CD4-positive, CD25-positive, alpha-beta regulatory T cell (primary cell): ENCODE measurements around the gene INSRR. TPM values are rescaled to one million over a fixed set of nuclear protein-coding genes. Genes with fewer than 3 reads are reported as not detected.

Experiments used
- ATAC-seq, 2 donors: fragments of 150-1000 bp; cut with Tn5 transposase; one replicate each; pipeline ENCODE4 v1.10.0; 2021; ENCODE audit warnings: low read depth in 2 of 2, moderate number of reproducible peaks in 2 of 2, moderate library complexity in 1 of 2
- DNase-seq, 3 donors: peaks; one replicate each; pipeline versions ENCODE4 v3.0.0 to v3.0.0-alpha.2; 2012 to 2022; ENCODE audit warnings: mixed read lengths in 1 of 3
- H3K27ac ChIP-seq: one replicate; pipeline ENCODE4 v1.7.0; 2013; ENCODE audit warnings: mild to moderate bottlenecking, low read length; ENCODE audit not compliant: insufficient read depth, poor library complexity, severe bottlenecking
- H3K27me3 ChIP-seq: one replicate; pipeline ENCODE4 v1.7.0; 2013; ENCODE audit warnings: low read length; ENCODE audit not compliant: control insufficient read depth, insufficient read depth
- H3K36me3 ChIP-seq: one replicate; pipeline ENCODE4 v1.7.0; 2013; ENCODE audit warnings: mild to moderate bottlenecking, low read length, moderate library complexity; ENCODE audit not compliant: control insufficient read depth, insufficient read depth
- H3K4me1 ChIP-seq: 2 replicates; pipeline ENCODE4 v1.7.0; 2013; ENCODE audit warnings: mild to moderate bottlenecking, low read length; ENCODE audit not compliant: insufficient read depth, control insufficient read depth, poor library complexity, severe bottlenecking
- H3K4me3 ChIP-seq: one replicate; pipeline ENCODE4 v1.7.0; 2013; ENCODE audit warnings: low read depth, mild to moderate bottlenecking, low read length, moderate library complexity
- H3K9me3 ChIP-seq, 2 experiments: 1 replicate in 1 of 2; 2 replicates in 1 of 2; pipeline ENCODE4 v1.7.0; 2013; ENCODE audit warnings: low read length in 2 of 2, mild to moderate bottlenecking in 1 of 2, moderate library complexity in 1 of 2; ENCODE audit not compliant: control insufficient read depth in 2 of 2
- H3K27ac Mint-ChIP-seq, 3 donors: one replicate each; pipeline ENCODE4 v1.8.0; 2020 to 2022; ENCODE audit warnings: mild to moderate bottlenecking in 3 of 3, mixed read lengths in 3 of 3, moderate library complexity in 2 of 3
- H3K27me3 Mint-ChIP-seq: one replicate; pipeline ENCODE4 v1.8.0; 2022; ENCODE audit warnings: mild to moderate bottlenecking, mixed read lengths
- H3K36me3 Mint-ChIP-seq: one replicate; pipeline ENCODE4 v1.8.0; 2020; ENCODE audit warnings: mixed read lengths
- H3K4me1 Mint-ChIP-seq, 4 donors: one replicate each; pipeline ENCODE4 v1.8.0; 2020 to 2022; ENCODE audit warnings: mixed read lengths in 4 of 4, mild to moderate bottlenecking in 1 of 4
- H3K4me3 Mint-ChIP-seq, 4 donors: one replicate each; pipeline ENCODE4 v1.8.0; 2020 to 2022; ENCODE audit warnings: mild to moderate bottlenecking in 4 of 4, mixed read lengths in 4 of 4, moderate library complexity in 3 of 4
- H3K9me3 Mint-ChIP-seq, 7 donors: one replicate each; pipeline ENCODE4 v1.8.0; 2020 to 2022; ENCODE audit warnings: mixed read lengths in 7 of 7, mild to moderate bottlenecking in 3 of 7, moderate library complexity in 2 of 7
- polyA plus RNA-seq, 4 donors: library from polyadenylated mRNA; unstranded; fragments of 300-500 nt; fragmentation: Illumina TruSeq; gene quantifications; one replicate each; pipeline ENCODE4 v1.2.3, GENCODE V29; 2021
- total RNA-seq: library from RNA; stranded (reverse); gene quantifications from one replicate; pipeline ENCODE4 v1.2.3, GENCODE V29; 2022

Gene INSRR
- total and polyA plus RNA-seq, 5 donors from 2014 or later, result 0.07 TPM; not detected in 4

GRCh38 chr1:156840186-156840897 is 18.6 kb downstream of the INSRR start:
- peaks cover 7 to 38% (median 15%) of the 10 kb centered on the region in 4 donors for H3K4me1 Mint-ChIP-seq
- no peaks in the 10 kb centered on the region for H3K36me3 ChIP-seq
- peaks cover 19% of the 10 kb centered on the region for H3K27me3 Mint-ChIP-seq
- no peak for ATAC-seq
- no peaks in the 10 kb centered on the region for H3K9me3 Mint-ChIP-seq
- H3K27ac Mint-ChIP-seq, result no peak overlapping the region
- H3K4me1 ChIP-seq, result peaks cover 26% of the 10 kb centered on the region
- H3K27me3 ChIP-seq, result peaks cover 9% of the 10 kb centered on the region
- H3K9me3 ChIP-seq, result no peaks in the 10 kb centered on the region
- H3K27ac ChIP-seq, result no peak overlapping the region
- H3K36me3 Mint-ChIP-seq, result no peaks in the 10 kb centered on the region
- DNase-seq, result no peak
- H3K4me3 Mint-ChIP-seq, result no peak overlapping the region
- no peak overlapping the region for H3K4me3 ChIP-seq

DNA sequence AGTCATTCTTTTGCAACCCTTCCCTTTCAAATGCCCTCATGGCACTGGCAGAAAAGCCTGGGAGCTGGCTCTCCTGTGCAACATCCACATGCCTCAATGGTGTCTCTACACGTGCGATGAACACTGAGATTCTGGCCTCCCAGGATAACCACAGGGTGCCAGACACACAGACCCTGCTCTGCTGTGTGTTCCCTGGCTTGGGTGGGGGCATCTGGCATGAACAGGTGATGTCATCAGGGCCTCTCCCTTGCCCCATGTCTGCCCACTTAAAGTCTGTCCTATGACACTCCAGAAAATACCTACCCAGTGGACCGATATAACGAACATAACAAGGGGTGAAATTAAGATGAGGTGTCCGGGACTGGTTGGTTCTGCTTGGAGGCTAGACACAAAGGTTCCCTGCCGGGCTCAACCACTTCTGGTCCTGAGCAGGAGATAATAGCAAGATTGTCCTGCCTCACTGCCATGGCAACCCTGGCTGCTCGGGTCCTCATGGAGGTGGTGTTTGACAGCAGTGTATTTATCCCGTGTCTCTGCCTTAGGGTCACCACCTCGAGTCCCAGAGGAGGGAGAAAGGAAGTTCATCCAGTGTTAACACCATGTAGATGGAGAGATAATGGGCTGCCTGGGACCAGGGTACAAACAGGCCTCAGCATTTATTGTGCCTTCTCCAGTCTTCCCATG is 19.3 kb downstream of the INSRR start:
- no peaks in the 10 kb centered on the region for H3K36me3 Mint-ChIP-seq
- H3K27ac Mint-ChIP-seq, result no peak overlapping the region
- DNase-seq, result no peak
- H3K9me3 Mint-ChIP-seq, result no peaks in the 10 kb centered on the region
- no peaks in the 10 kb centered on the region for H3K9me3 ChIP-seq
- H3K4me3 Mint-ChIP-seq, result no peak overlapping the region
- H3K27me3 ChIP-seq, result peaks cover 8% of the 10 kb centered on the region
- H3K4me1 Mint-ChIP-seq, result peaks cover 7 to 39% (median 15%) of the 10 kb centered on the region in 4 donors
- no peak overlapping the region for H3K4me3 ChIP-seq
- ATAC-seq, result no peak
- H3K36me3 ChIP-seq, result no peaks in the 10 kb centered on the region
- peaks cover 16% of the 10 kb centered on the region for H3K27me3 Mint-ChIP-seq
- H3K4me1 ChIP-seq, result peaks cover 22% of the 10 kb centered on the region
- H3K27ac ChIP-seq, result no peak overlapping the region

- no peaks in the 10 kb centered on the region for H3K36me3 Mint-ChIP-seq
- H3K4me1 Mint-ChIP-seq, result peaks cover 7 to 39% (median 14%) of the 10 kb centered on the region in 4 donors
- DNase-seq, result peak; percentile 26 to 55 (median 49)
Measured at GRCh38 chr1:156838972-156839371, 19.9 kb downstream of the INSRR start.

DNA sequence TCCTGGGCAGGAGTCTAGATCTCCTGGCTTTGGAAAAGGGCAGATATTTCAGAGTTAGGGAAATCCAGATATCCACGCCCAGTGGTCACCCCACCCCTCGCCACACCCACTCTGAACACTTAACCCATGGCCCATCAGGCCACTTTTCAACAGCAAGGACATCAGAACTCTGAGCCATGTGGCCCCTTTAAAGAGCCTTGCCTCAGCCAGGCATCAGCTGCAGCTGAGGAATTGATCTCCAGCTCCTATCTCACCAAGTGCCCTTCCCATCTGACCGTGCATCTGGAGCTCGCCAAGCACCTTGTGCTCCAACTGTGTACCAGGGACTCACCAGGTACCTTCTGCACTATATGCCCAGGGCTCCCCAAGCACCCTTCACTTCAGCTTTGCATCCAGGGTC is 22.0 kb downstream of the INSRR start:
- no peaks in the 10 kb centered on the region for H3K36me3 ChIP-seq
- H3K4me1 Mint-ChIP-seq, result peaks cover 7 to 42% (median 15%) of the 10 kb centered on the region in 4 donors
- peaks cover 6% of the 10 kb centered on the region for H3K27me3 Mint-ChIP-seq
- H3K27me3 ChIP-seq, result no peaks in the 10 kb centered on the region
- no peaks in the 10 kb centered on the region for H3K36me3 Mint-ChIP-seq
- H3K4me3 ChIP-seq, result no peak overlapping the region
- H3K9me3 ChIP-seq, result no peaks in the 10 kb centered on the region
- no peak overlapping the region for H3K27ac ChIP-seq
- no peaks in the 10 kb centered on the region for H3K9me3 Mint-ChIP-seq
- DNase-seq (no peak), ATAC-seq (no peak)
- peak overlapping the region in 2 of 3 donors; percentile 42 to 94 for H3K27ac Mint-ChIP-seq
- peaks cover 22% of the 10 kb centered on the region for H3K4me1 ChIP-seq
- H3K4me3 Mint-ChIP-seq, result no peak overlapping the region

More at GRCh38 chr1:156838972-156839371, 19.9 kb downstream of the INSRR start:
- Mint-ChIP-seq H3K9me3 (no peaks in the 10 kb centered on the region), H3K27ac (no peak overlapping the region), H3K4me3 (no peak overlapping the region), H3K27me3 (peaks cover 10% of the 10 kb centered on the region)
- no peak overlapping the region for H3K4me3 ChIP-seq
- no peaks in the 10 kb centered on the region for H3K36me3 ChIP-seq
- H3K27me3 ChIP-seq, result peaks cover 5% of the 10 kb centered on the region
- ATAC-seq, result peak; percentile 22 to 38
- no peak overlapping the region for H3K27ac ChIP-seq
- peaks cover 22% of the 10 kb centered on the region for H3K4me1 ChIP-seq
- no peaks in the 10 kb centered on the region for H3K9me3 ChIP-seq

DNA sequence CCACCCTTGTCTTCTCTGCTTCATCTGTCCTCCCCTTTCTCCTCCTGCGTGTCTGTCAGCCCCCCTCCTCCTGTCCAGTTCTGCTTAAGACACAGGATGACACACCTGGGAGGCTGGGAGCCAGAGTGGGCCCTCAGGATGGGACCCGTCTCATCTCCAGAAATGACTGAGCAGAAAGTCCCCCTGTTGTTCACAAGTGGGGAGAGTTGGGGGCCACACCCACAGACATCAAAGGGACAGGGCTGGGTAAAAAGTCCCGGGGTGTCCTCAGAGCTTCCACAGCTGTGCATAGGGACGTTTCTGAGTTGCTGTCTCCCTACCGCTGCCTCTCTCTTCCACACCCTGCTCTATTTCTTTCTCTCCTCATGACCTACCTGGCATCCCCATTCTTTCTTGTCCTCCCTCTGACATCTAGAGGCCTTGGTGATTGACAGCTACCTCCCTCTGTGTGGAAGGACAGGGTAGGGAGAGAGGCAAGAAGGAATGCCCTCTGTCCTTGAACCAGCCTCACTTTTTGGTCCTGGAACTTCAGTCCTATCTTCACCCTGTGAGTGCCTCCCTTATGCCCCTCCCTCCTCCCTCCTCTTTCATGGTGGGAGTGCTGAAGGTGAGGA is 22.8 kb downstream of the INSRR start:
- peak overlapping the region in 2 of 3 donors; percentile 86 to 90 for H3K27ac Mint-ChIP-seq
- no peaks in the 10 kb centered on the region for H3K27me3 Mint-ChIP-seq
- H3K9me3 ChIP-seq, result no peaks in the 10 kb centered on the region
- peaks cover 22% of the 10 kb centered on the region for H3K4me1 ChIP-seq
- peak overlapping the region in 1 of 4 donors; percentile 1 for H3K4me3 Mint-ChIP-seq
- peak overlapping the region; percentile 65 for H3K27ac ChIP-seq
- peaks cover 7 to 42% (median 15%) of the 10 kb centered on the region in 4 donors for H3K4me1 Mint-ChIP-seq
- no peaks in the 10 kb centered on the region for H3K36me3 ChIP-seq
- H3K27me3 ChIP-seq, result no peaks in the 10 kb centered on the region
- H3K4me3 ChIP-seq, result no peak overlapping the region
- DNase-seq, result peak in 2 of 3 donors; percentile 36 to 76
- no peaks in the 10 kb centered on the region for H3K36me3 Mint-ChIP-seq
- H3K9me3 Mint-ChIP-seq, result no peaks in the 10 kb centered on the region
- ATAC-seq, result peak; percentile 33 to 50

DNA sequence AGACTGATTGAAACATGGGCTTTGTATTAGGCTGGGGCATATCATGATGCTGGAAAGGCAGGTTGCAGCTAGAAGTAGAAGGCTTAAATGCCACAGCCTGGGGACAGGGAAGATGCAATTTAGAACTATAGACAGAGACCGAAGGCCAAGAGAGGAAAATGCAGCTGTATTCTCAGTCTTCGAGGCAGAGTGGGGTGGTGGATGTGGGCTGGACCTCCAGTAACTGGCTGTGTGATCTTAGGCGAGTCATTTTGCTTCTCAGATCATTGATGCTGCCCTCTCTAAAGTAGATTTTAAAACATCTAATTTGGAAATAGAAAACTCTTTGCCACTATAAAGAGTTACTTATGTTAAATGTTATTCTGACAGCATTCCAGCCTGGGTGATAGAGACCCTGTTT is 24.6 kb downstream of the INSRR start:
- no peaks in the 10 kb centered on the region for H3K9me3 ChIP-seq
- H3K27me3 Mint-ChIP-seq, result no peaks in the 10 kb centered on the region

DNA sequence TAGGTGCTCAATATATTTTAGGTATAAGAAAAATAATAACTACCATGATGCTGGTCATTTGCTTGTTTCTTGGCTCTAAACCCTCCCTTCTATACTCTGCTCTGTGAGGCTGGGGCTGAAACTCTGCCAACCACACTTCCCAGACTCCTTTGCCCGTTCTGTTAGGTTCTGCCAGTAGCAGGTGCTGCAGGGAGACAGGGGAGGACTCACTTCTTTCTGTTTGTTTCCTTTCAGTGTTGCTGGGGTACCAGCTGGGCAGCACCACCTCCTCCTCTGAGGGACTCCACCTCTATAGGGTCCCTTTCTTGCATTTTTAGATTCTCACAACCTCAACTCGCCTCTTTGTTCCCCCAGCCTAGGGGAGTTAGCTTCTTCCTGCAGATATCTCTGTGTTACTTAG is 25.3 kb downstream of the INSRR start:
- Mint-ChIP-seq H3K9me3 (no peaks in the 10 kb centered on the region), H3K27ac (peak overlapping the region in 2 of 3 donors; percentile 67 to 77), H3K27me3 (no peaks in the 10 kb centered on the region), H3K36me3 (no peaks in the 10 kb centered on the region), H3K4me1 (peaks cover 7 to 40% (median 12%) of the 10 kb centered on the region in 4 donors), H3K4me3 (no peak overlapping the region)
- DNase-seq, result peak in 1 of 3 donors; percentile 48
- ATAC-seq, result peak; percentile 33 to 50
- Histone ChIP-seq H3K27ac (no peak overlapping the region), H3K4me3 (no peak overlapping the region), H3K27me3 (no peaks in the 10 kb centered on the region), H3K9me3 (no peaks in the 10 kb centered on the region), H3K4me1 (peaks cover 22% of the 10 kb centered on the region), H3K36me3 (no peaks in the 10 kb centered on the region)

More for the DNA sequence above, 24.6 kb downstream of the INSRR start:
- DNase-seq, result peak in 1 of 3 donors; percentile 24
- Mint-ChIP-seq H3K4me3 (no peak overlapping the region), H3K36me3 (no peaks in the 10 kb centered on the region), H3K9me3 (no peaks in the 10 kb centered on the region), H3K27ac (peak overlapping the region; percentile 23 to 90 (median 77)), H3K4me1 (peaks cover 7 to 42% (median 15%) of the 10 kb centered on the region in 4 donors)
- peaks cover 22% of the 10 kb centered on the region for H3K4me1 ChIP-seq
- H3K27ac ChIP-seq, result no peak overlapping the region
- ATAC-seq, result no peak
- no peaks in the 10 kb centered on the region for H3K36me3 ChIP-seq
- no peak overlapping the region for H3K4me3 ChIP-seq
- no peaks in the 10 kb centered on the region for H3K27me3 ChIP-seq
